ENCODE data around the gene TEX51.

Gene TEX51

DNA sequence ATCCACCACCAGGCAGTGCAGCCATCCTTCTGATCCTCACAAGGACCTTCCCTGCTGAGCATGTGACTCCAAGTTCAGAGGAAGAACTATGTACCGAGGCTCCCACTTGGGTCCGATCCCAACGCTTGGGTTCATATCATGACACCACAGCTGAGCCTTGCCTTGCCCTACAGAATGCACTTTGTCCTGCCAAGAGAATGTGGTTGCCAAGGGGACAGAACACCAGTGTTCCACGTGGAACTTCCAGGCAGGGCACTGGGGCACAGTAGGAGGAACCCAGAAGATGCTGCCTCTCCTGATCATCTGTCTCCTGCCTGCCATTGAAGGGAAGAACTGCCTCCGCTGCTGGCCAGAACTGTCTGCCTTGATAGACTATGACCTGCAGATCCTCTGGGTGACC, at the start of gene TEX51:
Gene TEX51, plus strand, starts transcription at position 255 of the 400 bp plus-strand sequence. Its CDS starts 29 bp downstream, at position 284.
- FAIRE-seq = no peak

GRCh38 chr2:126849054-126849453, 49.6 kb upstream of the TEX51 start:
- no peak for FAIRE-seq

DNA sequence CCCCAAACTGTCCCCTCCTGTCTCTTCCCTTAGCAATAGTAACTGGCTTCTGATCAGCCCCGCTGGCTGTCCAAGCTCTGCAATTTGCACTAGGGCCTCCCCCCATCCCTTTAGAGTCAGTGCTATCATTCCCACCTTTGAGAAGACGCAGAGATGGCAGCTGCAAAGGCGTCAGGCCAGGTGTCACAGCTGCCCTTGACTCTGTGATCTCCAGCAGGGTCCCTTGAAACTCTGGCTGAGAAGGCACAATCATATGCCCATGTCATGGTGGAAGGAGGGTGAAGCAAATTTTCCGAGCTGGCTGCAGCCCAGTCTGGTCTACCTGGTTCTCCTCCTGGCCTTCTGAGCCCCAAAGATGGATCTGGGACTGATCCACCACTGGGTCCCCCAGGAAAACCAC, 49.2 kb upstream of the TEX51 start:
- no peak for FAIRE-seq

DNA sequence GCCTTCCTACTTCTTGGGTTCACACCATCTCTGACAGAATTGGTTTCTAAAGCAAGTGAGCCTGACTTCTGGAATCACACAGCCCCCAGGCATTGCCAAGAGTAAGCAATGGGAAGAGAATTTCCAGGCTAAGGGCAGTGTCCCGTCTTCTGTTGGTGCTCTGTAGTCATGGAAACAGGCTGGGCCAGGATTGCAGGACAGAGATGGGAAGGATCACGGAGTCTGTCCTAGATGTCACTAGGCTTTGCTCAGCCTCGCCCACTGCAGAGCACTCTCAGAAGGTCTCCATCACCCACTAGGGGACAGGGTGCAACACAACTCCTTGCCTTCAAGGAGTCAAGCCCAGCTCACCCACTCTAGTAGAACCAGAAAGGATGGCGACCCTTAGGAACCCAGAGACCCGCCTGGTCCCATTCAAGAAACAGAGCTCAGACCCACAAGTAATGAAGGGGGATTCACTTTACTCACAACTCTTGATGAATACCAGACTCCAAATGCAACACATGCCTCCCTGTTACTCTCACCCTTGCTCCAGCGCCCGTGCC, 48.6 kb upstream of the TEX51 start:
- FAIRE-seq = no peak

DNA sequence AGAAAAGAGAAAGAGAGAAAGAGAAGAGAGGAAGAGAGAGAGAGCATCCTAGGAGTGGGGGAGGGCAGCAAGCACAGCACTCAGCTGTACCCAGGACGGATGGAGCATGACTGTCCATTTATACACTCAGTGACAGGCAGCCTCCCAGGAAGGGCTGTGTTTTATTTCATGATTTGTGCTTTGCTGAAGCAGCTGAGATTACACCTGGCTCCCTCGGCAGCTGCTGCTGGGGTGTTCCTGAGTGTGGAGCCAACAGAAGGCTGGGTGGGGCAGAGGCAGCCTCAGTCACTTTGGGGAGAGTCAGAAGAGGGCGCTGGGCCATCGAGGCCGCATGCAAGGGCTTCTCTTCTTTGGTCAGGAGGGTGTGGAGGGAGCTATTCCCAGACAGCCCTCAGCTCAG, 47.8 kb upstream of the TEX51 start:
- no peak for FAIRE-seq

DNA sequence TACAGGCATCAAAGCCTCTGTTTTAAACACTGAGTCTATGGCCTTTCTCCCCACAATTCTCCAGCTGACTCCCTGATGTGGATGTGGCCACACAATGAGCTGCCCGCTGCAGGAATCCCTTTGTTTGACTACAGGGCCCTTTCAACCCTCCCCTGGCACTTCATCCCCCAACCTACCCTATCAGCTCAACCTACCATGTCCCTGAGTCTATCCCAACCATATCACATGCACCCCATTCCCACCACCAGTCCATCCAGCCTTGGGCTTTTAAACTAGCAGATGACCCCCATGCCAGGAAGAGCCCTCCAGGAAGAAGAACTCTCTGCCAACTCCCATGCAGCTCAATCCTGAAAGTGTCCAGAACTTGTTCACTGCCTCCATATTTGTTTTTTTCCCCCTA, 46.9 kb upstream of the TEX51 start:
- FAIRE-seq = no peak

DNA sequence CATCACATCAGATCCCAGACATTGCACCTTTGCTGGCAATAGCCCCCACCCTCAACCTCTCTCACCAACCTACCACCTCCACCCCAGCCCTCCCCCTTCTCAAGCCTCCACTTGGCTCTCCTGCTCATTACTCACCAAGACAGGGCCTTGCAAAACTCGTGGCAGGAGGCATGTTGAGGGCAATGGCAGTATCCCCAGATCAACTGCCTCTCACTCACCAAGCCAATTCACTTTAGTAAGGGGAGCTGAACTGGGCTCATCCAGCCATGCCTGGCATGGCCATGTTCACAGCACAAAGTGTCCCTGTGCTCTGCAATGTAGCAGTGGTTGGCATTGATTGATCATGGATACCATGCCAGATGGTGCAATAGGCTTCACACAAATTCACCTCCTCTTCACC, 46.3 kb upstream of the TEX51 start:
- no peak for FAIRE-seq

DNA sequence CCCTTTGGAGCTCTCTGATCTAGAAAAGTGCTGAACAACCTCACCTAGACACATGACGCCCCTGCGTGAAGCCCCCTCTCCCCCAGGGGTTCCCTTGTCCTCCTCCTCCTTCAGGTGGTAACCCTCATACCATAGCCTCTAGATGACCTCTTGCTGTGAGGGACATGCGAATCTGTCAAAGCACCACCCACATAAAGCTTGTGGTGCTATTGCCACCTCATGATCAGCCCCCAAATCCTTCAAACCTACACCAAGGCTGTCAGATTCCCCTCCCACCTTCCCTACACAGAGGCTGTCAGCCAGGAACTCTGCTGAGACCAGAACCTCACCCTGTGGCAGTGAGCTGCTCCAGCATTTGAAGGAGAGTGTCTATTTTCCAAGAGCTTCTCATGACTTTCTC, 43.1 kb upstream of the TEX51 start:
- FAIRE-seq = no peak

DNA sequence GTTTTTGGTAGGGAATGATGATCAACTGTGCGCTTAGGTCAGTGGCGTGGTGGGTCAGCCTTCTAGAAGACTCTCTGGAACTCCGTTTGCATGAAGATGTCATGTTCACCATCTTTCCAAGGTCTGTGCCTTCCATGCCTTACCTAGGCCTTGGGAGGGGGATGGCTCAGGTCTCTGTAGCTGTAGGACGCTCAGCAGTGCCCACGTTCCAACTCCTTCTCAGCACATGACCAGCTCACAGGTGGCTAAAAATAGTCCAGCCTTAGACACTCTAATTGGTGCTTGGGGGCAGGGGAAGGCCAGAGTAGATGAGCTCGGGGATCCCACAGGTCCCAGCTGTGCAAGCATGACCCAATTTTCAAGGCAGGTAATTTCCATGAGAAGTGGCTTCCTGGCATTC, 42.3 kb upstream of the TEX51 start:
- no peak for FAIRE-seq

DNA sequence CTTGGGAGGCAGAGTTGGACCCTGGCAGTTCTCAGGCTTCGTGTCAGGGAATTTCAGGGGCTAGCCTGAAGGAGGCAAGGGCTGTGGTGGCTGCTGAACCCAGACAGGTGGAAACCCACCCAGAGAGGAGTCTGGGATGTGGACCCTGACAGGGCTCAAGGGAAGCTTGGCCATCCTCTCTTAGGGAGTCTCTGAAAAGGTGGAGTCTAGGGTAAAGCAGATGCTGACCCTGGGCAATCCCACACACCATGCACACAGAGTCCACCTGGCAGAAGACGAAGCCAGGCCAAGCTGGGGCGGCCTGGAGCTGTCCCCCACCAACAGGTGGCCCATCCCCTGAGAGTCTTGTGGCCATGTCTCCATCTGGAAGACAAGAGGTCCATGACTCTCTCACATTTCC, 41.2 kb upstream of the TEX51 start:
- FAIRE-seq = no peak

DNA sequence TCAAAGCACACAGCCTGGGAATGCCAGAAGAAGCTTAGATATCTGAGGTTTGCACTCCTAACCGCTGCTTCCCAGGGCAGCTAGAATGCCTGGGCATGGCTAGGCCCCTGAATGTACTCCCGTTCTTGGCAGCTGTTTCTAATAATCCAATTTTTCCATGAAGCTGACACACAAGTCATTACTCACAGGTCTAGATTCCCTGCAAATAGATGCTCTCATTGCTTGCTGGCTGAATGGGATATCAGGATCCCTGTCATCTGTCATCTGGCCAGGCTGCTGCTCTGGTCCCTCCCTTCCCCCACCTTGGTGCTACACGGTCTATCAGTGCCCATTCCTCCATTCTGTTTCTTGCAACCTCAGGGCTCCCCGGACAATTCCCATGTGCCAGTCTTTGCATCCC, 40.7 kb upstream of the TEX51 start:
- FAIRE-seq = no peak

GRCh38 chr2:126858436-126858835, 40.3 kb upstream of the TEX51 start:
- no peak for FAIRE-seq

DNA sequence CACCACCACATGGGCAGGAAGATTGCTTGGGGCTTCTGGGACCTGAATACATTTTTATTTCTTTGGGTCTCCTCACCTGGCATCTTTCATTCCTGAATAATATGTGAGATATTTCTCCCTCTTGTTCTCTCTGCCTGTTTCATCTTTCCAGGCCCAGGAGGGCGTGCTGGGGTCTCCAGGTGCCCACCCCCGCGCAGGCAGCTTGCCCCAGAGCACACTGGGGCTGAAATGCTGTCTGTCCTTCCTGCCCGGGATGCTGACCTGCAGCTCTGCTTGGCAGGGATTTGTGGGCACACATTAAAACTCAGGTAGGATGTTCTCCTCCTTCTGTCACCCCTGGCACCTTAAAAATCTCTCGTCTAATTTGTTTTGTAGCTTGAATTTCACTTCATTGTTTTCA, 39.7 kb upstream of the TEX51 start:
- no peak for FAIRE-seq

- FAIRE-seq = no peak
These were observed 39.1 kb upstream of the TEX51 start for GRCh38 chr2:126859631-126860030.

- no peak for FAIRE-seq
These were observed 38.3 kb upstream of the TEX51 start for GRCh38 chr2:126860385-126860784.

DNA sequence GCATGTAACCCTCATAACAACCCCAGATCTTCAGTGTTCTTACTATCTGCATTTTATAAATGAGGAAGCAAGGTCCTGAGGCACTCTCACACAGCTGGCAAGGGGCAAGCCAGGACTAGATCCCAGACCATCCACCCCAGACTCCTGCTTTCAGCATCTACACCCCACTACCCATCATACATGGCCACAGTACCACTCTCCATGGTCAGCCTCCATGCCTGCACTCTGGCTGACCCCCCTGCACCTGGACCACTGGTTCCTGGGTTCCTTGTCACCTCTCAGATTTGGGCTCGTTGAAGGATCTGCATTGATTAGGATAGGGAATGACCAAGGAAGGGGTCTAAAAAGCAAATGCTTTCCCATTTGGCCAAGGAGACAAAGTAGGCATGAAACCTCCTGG, 36.0 kb upstream of the TEX51 start:
- FAIRE-seq = no peak

DNA sequence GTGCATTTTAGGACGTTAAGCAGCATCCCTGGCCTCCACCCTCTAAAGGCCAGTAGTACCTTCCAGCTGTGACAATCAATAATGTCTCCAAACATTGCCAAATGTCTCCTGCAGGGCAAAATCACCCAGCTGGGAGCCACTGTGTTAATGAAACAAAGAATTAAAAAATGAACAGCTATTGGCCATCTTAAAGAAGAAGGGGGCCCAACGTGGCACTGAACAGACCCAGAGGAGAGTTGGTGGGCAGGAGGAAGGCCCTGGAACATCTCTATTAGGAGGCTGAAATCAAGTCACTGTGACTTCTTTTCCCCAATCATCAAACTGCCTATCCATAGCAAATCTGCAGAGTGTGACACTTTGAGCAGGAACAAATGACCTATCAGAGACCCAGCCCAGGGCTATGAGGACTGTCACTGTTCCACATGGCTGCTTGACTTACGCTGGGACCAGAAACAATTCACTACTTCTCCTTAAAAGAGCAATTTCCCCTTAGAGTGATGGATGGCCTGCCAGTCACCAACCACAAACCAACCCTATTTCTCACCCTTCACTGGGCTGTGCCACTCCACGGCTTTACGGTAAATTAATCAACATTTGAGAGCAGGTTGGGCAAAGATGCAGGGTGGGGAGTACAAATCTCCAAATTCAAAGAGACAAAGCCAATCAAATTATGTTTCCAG, 35.2 kb upstream of the TEX51 start:
- FAIRE-seq = no peak

- FAIRE-seq = no peak
These were observed 33.8 kb upstream of the TEX51 start for GRCh38 chr2:126864861-126865260.

GRCh38 chr2:126866451-126866850, 32.2 kb upstream of the TEX51 start:
- FAIRE-seq = no peak

DNA sequence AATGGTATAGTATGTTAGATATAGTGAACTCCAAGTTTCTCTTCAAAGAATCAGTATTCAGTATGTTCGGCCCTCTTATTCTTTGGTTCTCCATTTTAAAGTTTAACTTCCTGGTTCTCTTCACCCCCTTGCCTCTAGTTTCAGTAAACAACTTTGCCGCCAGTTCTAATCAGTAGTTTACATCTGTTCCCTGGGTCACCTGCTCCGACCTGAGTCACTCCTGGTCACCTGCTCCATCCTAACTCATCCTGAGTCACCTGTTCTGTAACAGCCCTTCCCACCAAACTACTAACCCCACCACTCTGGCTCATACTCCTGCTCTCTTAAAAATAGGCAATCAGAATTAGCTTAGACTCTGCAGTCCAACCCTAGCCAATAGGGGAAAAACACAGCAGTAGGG, 23.7 kb upstream of the TEX51 start:
- FAIRE-seq = no peak

DNA sequence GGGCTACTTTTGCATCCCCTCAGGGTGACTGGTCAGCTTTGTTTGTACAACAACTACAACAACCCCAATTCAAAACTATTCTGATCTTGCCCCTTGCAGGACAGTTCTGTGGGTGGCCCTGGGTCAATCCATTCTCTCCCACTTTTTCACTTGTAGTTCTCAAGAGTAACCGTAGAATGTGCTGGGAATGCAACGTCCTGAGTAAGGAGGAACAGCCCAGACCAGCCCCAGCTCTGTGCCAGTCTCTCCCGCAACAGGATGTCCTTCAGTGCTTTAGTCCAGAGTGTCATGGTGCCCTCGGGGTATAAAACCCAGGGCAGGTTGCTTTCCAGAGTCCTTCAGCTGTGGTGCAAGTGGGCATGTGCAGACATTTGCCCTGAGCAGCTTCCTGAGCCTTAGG, 22.1 kb upstream of the TEX51 start:
- no peak for FAIRE-seq

- no peak for FAIRE-seq
These were observed 21.6 kb upstream of the TEX51 start for GRCh38 chr2:126877041-126877440.

GRCh38 chr2:126877861-126878565, 20.7 kb upstream of the TEX51 start:
- no peak for FAIRE-seq

DNA sequence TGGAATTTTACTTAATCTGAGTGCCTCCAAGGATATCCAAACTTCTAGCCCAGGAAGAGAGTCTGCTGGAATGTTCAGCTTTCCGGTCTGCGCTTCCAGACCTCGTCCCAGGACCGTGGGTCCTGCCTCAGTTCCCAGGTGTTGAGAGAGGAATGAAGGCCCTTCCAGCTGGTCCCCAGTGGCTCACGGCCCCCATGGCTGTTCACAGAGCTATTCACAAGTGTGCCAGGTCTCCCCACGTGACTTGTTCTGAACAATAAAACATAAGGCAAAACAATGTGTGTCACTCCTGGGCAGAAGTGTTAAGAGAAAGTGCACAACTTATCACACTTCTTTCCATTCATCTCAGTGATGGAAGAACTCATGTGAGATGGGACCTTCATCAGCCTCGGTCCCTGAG, 20.1 kb upstream of the TEX51 start:
- FAIRE-seq = no peak

All from TTC549 (cell line).